Mammary epithelial cell (primary cell): ENCODE measurements around the gene MID1.

ENCODE experiments used
- CTCF ChIP-seq, 2 donors: IDR thresholded peaks in 1 of 2; conservative IDR thresholded peaks in 1 of 2; 2 replicates each; pipeline ENCODE4 v1.5.1; 2011 to 2012; ENCODE audit warnings: inconsistent platforms in 2 of 2, low read length in 2 of 2, mild to moderate bottlenecking in 2 of 2, control low read depth in 1 of 2, low read depth in 1 of 2; ENCODE audit not compliant: insufficient read depth in 1 of 2; ENCODE audit errors: extremely low read depth in 1 of 2
- EZH2 ChIP-seq: IDR thresholded peaks from 2 replicates; pipeline ENCODE4 v1.6.1; 2012; ENCODE audit warnings: low read length, inconsistent platforms, borderline replicate concordance

DNA sequence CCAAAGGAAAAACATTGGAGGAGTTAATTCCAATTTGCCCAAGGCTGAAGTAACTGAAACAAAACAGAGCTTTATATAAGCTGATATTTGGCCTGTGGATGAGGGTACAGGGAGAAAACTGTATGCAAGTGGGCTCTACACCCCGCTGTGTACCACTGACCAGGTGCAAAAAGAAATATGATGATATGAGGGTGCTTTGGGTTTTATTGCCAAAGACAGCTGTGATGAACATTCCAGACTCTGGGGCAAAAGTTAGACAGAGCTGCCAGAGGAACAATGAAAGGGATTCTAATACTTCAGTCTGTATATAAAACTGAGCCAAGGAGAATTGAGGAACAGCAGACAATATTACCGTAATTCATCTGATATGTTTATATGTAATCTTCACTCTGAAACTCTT is 117.4 kb downstream of the MID1 start:
- TF ChIP-seq CTCF (conservative IDR thresholded peaks at IDR 0.05 in 1 of 2, IDR thresholded peaks at IDR 0.05 in 1 of 2; ENCODE audit: extremely low read depth in 1 of 2, insufficient read depth in 1 of 2, low read depth in 1 of 2, low read length in 2 of 2) = no peak
- no peak for TF ChIP-seq EZH2
